Ectodermal cell (in vitro differentiated cells): ENCODE measurements around the gene PAK5.
"Not testable (repeated sequence)": the region's sequence is repeated elsewhere in the genome, so short reads cannot be mapped to it uniquely, and the experiment has no call there.

ENCODE experiments used
- H3K27ac ChIP-seq: 2 replicates; pipeline ENCODE4 v1.7.0; 2013; ENCODE audit warnings: mild to moderate bottlenecking, low read depth, low read length; ENCODE audit not compliant: insufficient read depth, poor library complexity, severe bottlenecking
- H3K27me3 ChIP-seq: 2 replicates; pipeline ENCODE4 v1.7.0; 2013; ENCODE audit warnings: mild to moderate bottlenecking, low read length; ENCODE audit not compliant: insufficient read depth, control insufficient read depth, poor library complexity, severe bottlenecking
- H3K36me3 ChIP-seq: one replicate; pipeline ENCODE4 v1.7.0; 2013; ENCODE audit warnings: low read length; ENCODE audit not compliant: control insufficient read depth, insufficient read depth
- H3K4me1 ChIP-seq: one replicate; pipeline ENCODE4 v1.7.0; 2013; ENCODE audit warnings: low read length; ENCODE audit not compliant: control insufficient read depth, insufficient read depth
- H3K4me3 ChIP-seq: 2 replicates; pipeline ENCODE4 v1.7.0; 2013; ENCODE audit warnings: low read depth, low read length, control low read depth; ENCODE audit not compliant: insufficient read depth
- H3K9me3 ChIP-seq: 2 replicates; pipeline ENCODE4 v1.7.0; 2013; ENCODE audit warnings: mild to moderate bottlenecking, low read length, moderate library complexity; ENCODE audit not compliant: control insufficient read depth
- WGBS, 2 experiments: methylation state at CpG; one replicate each; pipeline ENCODE4 v1.1.7; 2013; ENCODE audit warnings: missing lambda C conversion rate in 2 of 2; 5-methylcytosine and 5-hydroxymethylcytosine counted together

Gene PAK5

DNA sequence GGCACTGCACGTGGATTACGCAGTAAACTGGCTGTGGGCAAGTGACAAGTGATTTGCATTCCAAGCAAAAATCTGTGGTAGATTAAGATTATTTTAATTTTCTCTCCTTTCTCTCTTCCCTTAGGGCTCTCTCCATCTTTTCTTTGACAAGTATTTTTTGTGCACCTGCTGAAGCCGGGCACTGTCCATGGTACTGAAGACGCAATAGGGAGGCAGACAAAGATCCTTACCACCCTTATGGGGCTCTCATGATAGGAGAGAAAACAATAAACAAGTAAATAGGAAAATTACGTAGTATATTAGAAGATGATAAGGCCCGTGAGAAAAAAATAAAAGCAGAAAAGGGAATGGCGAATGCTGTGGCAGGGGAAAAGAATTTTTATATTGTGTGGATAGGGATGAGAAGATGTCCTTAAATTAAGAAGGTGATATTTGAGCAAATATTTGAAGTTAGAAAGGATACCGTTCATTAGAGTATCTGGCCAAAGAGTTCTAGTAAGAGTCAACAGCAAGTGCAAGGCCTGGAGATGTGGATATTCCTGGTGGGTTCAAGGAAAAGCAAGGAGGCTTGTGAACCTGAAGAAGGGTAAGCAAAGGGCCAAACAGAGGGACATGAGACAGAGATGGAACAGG lies 178.5 kb downstream of the PAK5 start:
- Histone ChIP-seq H3K27me3 (no peaks in the 10 kb centered on the region), H3K4me3 (no peak overlapping the region), H3K9me3 (no peaks in the 10 kb centered on the region), H3K36me3 (no peaks in the 10 kb centered on the region), H3K27ac (no peak overlapping the region), H3K4me1 (no peaks in the 10 kb centered on the region)
- 56% methylated on average over 8 of the region's 8 CpGs for WGBS, 2 experiments

- H3K9me3 ChIP-seq = no peaks in the 10 kb centered on the region
- H3K4me3 ChIP-seq = no peak overlapping the region
- WGBS, 2 experiments = 95 to 96% methylated on average over 2 of the region's 2 CpGs
Measured at GRCh38 chr20:9647741-9648140, 191.1 kb downstream of the PAK5 start.

GRCh38 chr20:9646375-9646774 lies 192.5 kb downstream of the PAK5 start:
- WGBS, 2 experiments = 91 to 92% methylated on average over 2 of the region's 3 CpGs

More at GRCh38 chr20:9647741-9648140, 191.1 kb downstream of the PAK5 start:
- Histone ChIP-seq H3K27me3 (no peaks in the 10 kb centered on the region), H3K36me3 (no peaks in the 10 kb centered on the region), H3K27ac (no peak overlapping the region), H3K4me1 (no peaks in the 10 kb centered on the region)

DNA sequence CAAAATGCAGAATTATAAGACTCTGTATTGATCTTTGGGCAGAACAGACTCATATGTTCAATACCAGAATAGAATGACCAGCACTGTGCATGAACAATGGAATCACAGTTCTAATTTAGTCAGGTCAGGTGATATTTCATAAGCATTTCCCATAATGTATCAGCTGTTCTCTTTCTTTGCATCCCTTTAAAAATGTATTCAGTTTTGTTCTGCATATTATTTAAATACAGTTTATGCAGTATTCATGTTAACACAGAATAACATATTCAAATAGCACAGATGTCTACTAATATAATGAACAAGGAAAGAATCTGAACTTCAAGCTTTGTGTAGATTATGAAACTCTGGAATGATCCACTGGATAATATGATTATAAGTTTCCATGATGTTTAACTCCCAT lies 196.0 kb downstream of the PAK5 start:
- no peaks in the 10 kb centered on the region for H3K36me3 ChIP-seq
- no peaks in the 10 kb centered on the region for H3K4me1 ChIP-seq
- H3K9me3 ChIP-seq = no peaks in the 10 kb centered on the region
- no peaks in the 10 kb centered on the region for H3K27me3 ChIP-seq
- H3K4me3 ChIP-seq = no peak overlapping the region
- H3K27ac ChIP-seq = no peak overlapping the region

More at GRCh38 chr20:9646375-9646774, 192.5 kb downstream of the PAK5 start:
- H3K27ac ChIP-seq = no peak overlapping the region
- no peaks in the 10 kb centered on the region for H3K27me3 ChIP-seq
- no peaks in the 10 kb centered on the region for H3K9me3 ChIP-seq
- H3K4me3 ChIP-seq = no peak overlapping the region
- H3K36me3 ChIP-seq = no peaks in the 10 kb centered on the region
- no peaks in the 10 kb centered on the region for H3K4me1 ChIP-seq

DNA sequence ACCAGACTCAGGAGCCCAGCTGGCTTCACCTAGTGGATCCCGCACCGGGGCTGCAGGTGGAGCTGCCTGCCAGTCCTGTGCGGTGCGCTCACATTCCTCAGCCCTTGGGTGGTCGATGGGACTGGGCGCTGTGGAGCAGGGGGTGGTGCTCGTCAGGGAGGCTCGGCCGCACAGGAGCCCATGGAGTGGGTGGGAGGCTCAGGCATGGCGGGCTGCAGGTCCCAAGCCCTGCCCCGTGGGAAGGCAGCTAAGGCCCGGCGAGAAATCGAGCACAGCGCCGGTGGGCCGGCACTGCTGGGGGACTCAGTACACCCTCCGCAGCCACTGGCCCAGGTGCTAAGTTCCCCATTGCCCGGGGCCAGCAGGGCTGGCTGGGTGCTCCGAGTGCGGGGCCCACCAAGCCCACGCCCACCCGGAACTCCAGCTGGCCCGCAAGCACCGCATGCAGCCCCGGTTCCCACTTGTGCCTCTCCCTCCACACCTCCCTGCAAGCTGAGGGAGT lies 197.3 kb downstream of the PAK5 start:
- 93% methylated on average over 21 to 22 of the region's 26 CpGs for WGBS, 2 experiments
- not testable (repeated sequence) for H3K4me3 ChIP-seq, H3K9me3 ChIP-seq, H3K27me3 ChIP-seq, H3K36me3 ChIP-seq, H3K4me1 ChIP-seq, H3K27ac ChIP-seq

GRCh38 chr20:9637889-9638288 lies 201.0 kb downstream of the PAK5 start:
- no peak overlapping the region for H3K27ac ChIP-seq
- no peaks in the 10 kb centered on the region for H3K27me3 ChIP-seq
- no peaks in the 10 kb centered on the region for H3K4me1 ChIP-seq
- H3K4me3 ChIP-seq = no peak overlapping the region
- no peaks in the 10 kb centered on the region for H3K9me3 ChIP-seq
- WGBS, 2 experiments = 88 to 100% methylated on average over 1 to 2 of the region's 2 CpGs
- no peaks in the 10 kb centered on the region for H3K36me3 ChIP-seq

DNA sequence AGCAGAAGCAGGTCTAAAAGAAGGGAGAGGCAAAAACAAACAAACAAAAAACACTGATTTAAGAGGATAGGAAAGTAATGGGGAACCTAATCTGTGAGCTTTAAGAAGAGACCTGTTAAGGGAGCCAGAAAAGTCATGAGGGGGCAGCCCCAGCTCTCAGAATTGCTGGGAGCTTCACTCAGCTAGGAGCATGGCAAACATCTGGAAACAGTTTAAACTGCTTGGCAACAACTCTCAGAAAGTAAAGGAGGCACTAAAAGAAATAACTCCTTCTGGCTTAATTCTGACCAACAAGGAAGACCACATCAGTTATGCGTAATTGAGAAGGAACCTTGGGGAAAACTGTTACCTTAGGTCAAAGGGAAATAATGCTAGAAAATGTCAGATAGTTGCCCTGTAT lies 203.1 kb downstream of the PAK5 start:
- Histone ChIP-seq H3K9me3 (no peaks in the 10 kb centered on the region), H3K27ac (no peak overlapping the region), H3K4me3 (no peak overlapping the region), H3K36me3 (no peaks in the 10 kb centered on the region), H3K27me3 (no peaks in the 10 kb centered on the region), H3K4me1 (no peaks in the 10 kb centered on the region)
- WGBS, 2 experiments = 88 to 100% methylated on average over 1 of the region's 1 CpG

- no peaks in the 10 kb centered on the region for H3K4me1 ChIP-seq
- no peak overlapping the region for H3K4me3 ChIP-seq
- no peak overlapping the region for H3K27ac ChIP-seq
- H3K9me3 ChIP-seq = no peaks in the 10 kb centered on the region
- H3K36me3 ChIP-seq = no peaks in the 10 kb centered on the region
- no peaks in the 10 kb centered on the region for H3K27me3 ChIP-seq
Measured at GRCh38 chr20:9634327-9634726, 204.5 kb downstream of the PAK5 start.

DNA sequence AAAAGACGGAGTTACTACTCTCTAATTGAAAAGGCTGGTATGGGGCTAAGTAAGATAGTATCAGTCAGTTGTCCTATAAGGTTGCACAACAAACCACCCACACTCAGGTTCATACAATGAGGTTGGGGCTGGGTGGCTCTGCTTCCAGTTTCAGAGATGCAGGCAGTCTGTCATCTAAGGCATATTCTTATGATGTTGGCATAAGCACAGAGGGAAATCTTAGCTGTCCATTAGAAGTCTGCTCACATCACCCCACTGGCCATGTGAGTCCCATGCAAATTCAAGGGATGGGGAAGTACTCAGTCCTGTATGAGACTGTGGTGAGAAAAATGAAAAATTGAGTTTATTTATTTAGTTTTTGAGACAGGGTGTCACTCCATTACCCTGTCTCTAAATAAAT lies 205.9 kb downstream of the PAK5 start:
- no peaks in the 10 kb centered on the region for H3K9me3 ChIP-seq
- H3K27ac ChIP-seq = no peak overlapping the region
- no CpG with 5 or more reads among the region's 1 CpG for WGBS, 2 experiments
- no peak overlapping the region for H3K4me3 ChIP-seq
- no peaks in the 10 kb centered on the region for H3K36me3 ChIP-seq
- H3K4me1 ChIP-seq = no peaks in the 10 kb centered on the region
- H3K27me3 ChIP-seq = no peaks in the 10 kb centered on the region

- Histone ChIP-seq H3K27me3 (no peaks in the 10 kb centered on the region), H3K27ac (no peak overlapping the region), H3K4me3 (no peak overlapping the region), H3K36me3 (no peaks in the 10 kb centered on the region), H3K4me1 (no peaks in the 10 kb centered on the region), H3K9me3 (no peaks in the 10 kb centered on the region)
- 82 to 85% methylated on average over 4 of the region's 4 CpGs for WGBS, 2 experiments
Measured at GRCh38 chr20:9632265-9632664, 206.6 kb downstream of the PAK5 start.

- WGBS, 2 experiments = 79 to 85% methylated on average over 2 of the region's 2 CpGs
Measured at GRCh38 chr20:9630554-9630953, 208.3 kb downstream of the PAK5 start.

More at GRCh38 chr20:9630554-9630953, 208.3 kb downstream of the PAK5 start:
- no peaks in the 10 kb centered on the region for H3K4me1 ChIP-seq
- no peak overlapping the region for H3K4me3 ChIP-seq
- no peak overlapping the region for H3K27ac ChIP-seq
- no peaks in the 10 kb centered on the region for H3K9me3 ChIP-seq
- H3K27me3 ChIP-seq = no peaks in the 10 kb centered on the region
- no peaks in the 10 kb centered on the region for H3K36me3 ChIP-seq
